Stimulated activated naive B cell treated with anti-CD40 and anti-IgM and Interleukin-4, amounts not matched to agents 10 μg/mL and 1 μg/mL and 100 μg/mL, for 72 hours (primary cell): ENCODE data around the gene C17orf67.
A peak's percentile ranks its signal among the peaks of the same experiment; 100 is the strongest.

Source experiments
- ATAC-seq, 2 donors: fragments of 150-1000 bp; cut with Tn5 transposase; replicated peaks; 2 replicates each; pipeline ENCODE4 v1.10.0; 2021; ENCODE audit warnings: moderate library complexity in 1 of 2
- DNase-seq: peaks from one replicate; pipeline ENCODE4 v3.0.0; 2021
- H3K27ac Mint-ChIP-seq: one replicate; pipeline ENCODE4 v1.8.0; 2022; ENCODE audit warnings: mild to moderate bottlenecking, mixed read lengths
- H3K27me3 Mint-ChIP-seq, 2 donors: one replicate each; pipeline ENCODE4 v1.8.0; 2022; ENCODE audit warnings: mixed read lengths in 2 of 2
- H3K36me3 Mint-ChIP-seq, 2 donors: one replicate each; pipeline ENCODE4 v1.8.0; 2022; ENCODE audit warnings: mixed read lengths in 2 of 2, mild to moderate bottlenecking in 1 of 2
- H3K4me1 Mint-ChIP-seq, 2 donors: one replicate each; pipeline ENCODE4 v1.8.0; 2022; ENCODE audit warnings: mixed read lengths in 2 of 2, mild to moderate bottlenecking in 1 of 2
- H3K4me3 Mint-ChIP-seq, 2 donors: one replicate each; pipeline ENCODE4 v1.8.0; 2022; ENCODE audit warnings: mild to moderate bottlenecking in 2 of 2, mixed read lengths in 2 of 2, moderate library complexity in 1 of 2
- H3K9me3 Mint-ChIP-seq, 2 donors: one replicate each; pipeline ENCODE4 v1.8.0; 2022; ENCODE audit warnings: mixed read lengths in 2 of 2, mild to moderate bottlenecking in 1 of 2

The C17orf67 gene

GRCh38 chr17:56850591-56850990 lies 16.9 kb upstream of the C17orf67 start:
- ATAC-seq (no peak), DNase-seq (no peak)
- H3K4me1 Mint-ChIP-seq = peaks cover 0 to 2% of the 10 kb centered on the region in 2 donors
- H3K4me3 Mint-ChIP-seq = no peak overlapping the region
- H3K9me3 Mint-ChIP-seq = no peaks in the 10 kb centered on the region
- H3K36me3 Mint-ChIP-seq = peaks cover 22 to 46% of the 10 kb centered on the region in 2 donors
- no peaks in the 10 kb centered on the region for H3K27me3 Mint-ChIP-seq
- H3K27ac Mint-ChIP-seq = no peak overlapping the region

GRCh38 chr17:56849131-56849530 lies 15.4 kb upstream of the C17orf67 start:
- DNase-seq (no peak), ATAC-seq (no peak)
- Mint-ChIP-seq H3K9me3 (no peaks in the 10 kb centered on the region), H3K27me3 (no peaks in the 10 kb centered on the region), H3K4me1 (peaks cover 0 to 2% of the 10 kb centered on the region in 2 donors), H3K27ac (no peak overlapping the region), H3K36me3 (peaks cover 18 to 40% of the 10 kb centered on the region in 2 donors), H3K4me3 (no peak overlapping the region)

GRCh38 chr17:56847106-56847505 lies 13.4 kb upstream of the C17orf67 start:
- Mint-ChIP-seq H3K9me3 (no peaks in the 10 kb centered on the region), H3K4me1 (peaks cover 0 to 2% of the 10 kb centered on the region in 2 donors), H3K27me3 (no peaks in the 10 kb centered on the region), H3K27ac (no peak overlapping the region), H3K4me3 (no peak overlapping the region), H3K36me3 (peaks cover 13 to 39% of the 10 kb centered on the region in 2 donors)
- ATAC-seq (no peak), DNase-seq (no peak)

DNA sequence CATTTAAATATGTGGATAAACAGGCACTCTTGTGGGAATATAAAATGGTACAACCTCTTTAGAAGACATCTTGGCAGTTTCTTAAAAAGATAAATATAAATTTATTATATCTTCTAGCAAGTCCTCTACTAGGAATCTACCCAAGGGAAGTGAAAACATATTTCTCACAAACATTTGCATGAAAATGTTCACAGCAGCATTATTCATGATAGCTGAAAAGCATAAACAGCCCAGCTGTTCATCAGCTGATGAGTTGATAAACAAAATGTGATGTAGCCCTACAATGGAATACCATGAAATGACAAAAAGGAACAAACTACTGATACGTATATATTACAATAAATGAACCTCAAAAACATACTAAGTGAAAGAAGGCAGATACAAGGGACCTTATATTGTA lies 12.2 kb upstream of the C17orf67 start:
- no peak overlapping the region for H3K4me3 Mint-ChIP-seq

DNA sequence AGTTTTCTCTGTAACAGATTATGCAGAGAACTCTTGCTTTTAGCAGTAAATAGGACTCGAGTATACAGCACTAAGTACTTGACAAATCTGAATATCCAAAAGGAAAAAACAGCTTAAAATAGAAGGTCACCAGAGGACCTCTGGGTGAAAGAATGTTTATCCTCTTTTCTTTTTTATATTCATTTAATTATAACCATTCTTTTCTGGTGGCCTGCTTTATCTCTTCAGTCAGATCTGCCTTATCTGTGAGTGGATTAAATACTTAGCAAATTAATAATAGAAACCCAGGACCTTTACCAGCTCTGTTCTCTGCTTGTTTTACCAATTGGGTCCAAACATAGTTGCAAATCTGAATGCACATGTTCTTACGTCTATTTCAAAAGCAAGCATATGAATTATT lies 8.9 kb upstream of the C17orf67 start:
- no peak for ATAC-seq
- no peaks in the 10 kb centered on the region for H3K4me1 Mint-ChIP-seq
- no peaks in the 10 kb centered on the region for H3K9me3 Mint-ChIP-seq
- no peak for DNase-seq
- no peaks in the 10 kb centered on the region for H3K27me3 Mint-ChIP-seq
- H3K4me3 Mint-ChIP-seq = no peak overlapping the region
- H3K36me3 Mint-ChIP-seq = peaks cover 6 to 14% of the 10 kb centered on the region in 2 donors
- no peak overlapping the region for H3K27ac Mint-ChIP-seq

More for the DNA sequence above, 12.2 kb upstream of the C17orf67 start:
- no peak for DNase-seq
- H3K36me3 Mint-ChIP-seq = peaks cover 8 to 31% of the 10 kb centered on the region in 2 donors
- ATAC-seq = no peak
- no peaks in the 10 kb centered on the region for H3K9me3 Mint-ChIP-seq
- H3K27ac Mint-ChIP-seq = no peak overlapping the region
- no peaks in the 10 kb centered on the region for H3K27me3 Mint-ChIP-seq
- peaks cover 0 to 2% of the 10 kb centered on the region in 2 donors for H3K4me1 Mint-ChIP-seq

GRCh38 chr17:56838687-56839086 lies 5.0 kb upstream of the C17orf67 start:
- ATAC-seq = no peak
- Mint-ChIP-seq H3K4me1 (peaks cover 10 to 20% of the 10 kb centered on the region in 2 donors), H3K36me3 (peaks cover 7 to 17% of the 10 kb centered on the region in 2 donors), H3K9me3 (no peaks in the 10 kb centered on the region), H3K4me3 (no peak overlapping the region), H3K27ac (no peak overlapping the region), H3K27me3 (no peaks in the 10 kb centered on the region)
- DNase-seq = no peak

- no peaks in the 10 kb centered on the region for H3K9me3 Mint-ChIP-seq
- no peaks in the 10 kb centered on the region for H3K27me3 Mint-ChIP-seq
- H3K4me3 Mint-ChIP-seq = peak overlapping the region; percentile 95 to 97
- DNase-seq (no peak), ATAC-seq (no peak)
- H3K4me1 Mint-ChIP-seq = peaks cover 27 to 48% of the 10 kb centered on the region in 2 donors
- peaks cover 17 to 32% of the 10 kb centered on the region in 2 donors for H3K36me3 Mint-ChIP-seq
- H3K27ac Mint-ChIP-seq = no peak overlapping the region
These were observed 1.5 kb upstream of the C17orf67 start for GRCh38 chr17:56835264-56835585.

DNA sequence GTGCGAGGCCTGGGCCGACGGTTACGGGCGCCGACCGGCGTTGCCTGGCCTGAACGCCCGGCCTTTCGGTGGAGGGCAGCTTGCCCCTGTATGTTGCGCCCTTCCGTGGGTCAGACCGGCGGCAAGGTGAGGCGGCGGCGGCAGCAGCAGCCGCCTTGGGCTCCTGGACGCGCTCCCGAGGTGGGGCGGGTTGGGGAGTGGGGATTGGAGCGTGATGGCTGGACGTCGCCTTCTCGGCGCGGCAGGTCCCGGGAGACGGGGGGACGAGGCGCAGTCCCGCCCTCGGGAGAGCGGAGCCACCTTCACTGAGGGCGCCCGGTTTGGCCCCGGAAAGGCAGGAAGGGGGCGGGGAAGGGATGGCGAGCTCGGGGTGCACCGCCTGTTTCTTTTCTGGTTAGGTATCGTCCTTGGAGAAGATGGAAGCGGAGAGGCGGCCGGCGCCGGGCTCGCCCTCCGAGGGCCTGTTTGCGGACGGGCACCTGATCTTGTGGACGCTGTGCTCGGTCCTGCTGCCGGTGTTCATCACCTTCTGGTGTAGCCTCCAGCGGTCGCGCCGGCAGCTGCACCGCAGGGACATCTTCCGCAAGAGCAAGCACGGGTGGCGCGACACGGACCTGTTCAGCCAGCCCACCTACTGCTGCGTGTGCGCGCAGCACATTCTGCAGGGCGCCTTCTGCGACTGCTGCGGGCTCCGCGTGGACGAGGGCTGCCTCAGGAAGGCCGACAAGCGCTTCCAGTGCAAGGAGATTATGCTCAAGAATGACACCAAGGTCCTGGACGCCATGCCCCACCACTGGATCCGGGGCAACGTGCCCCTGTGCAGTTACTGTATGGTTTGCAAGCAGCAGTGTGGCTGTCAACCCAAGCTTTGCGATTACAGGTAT lies 902 bp upstream of the C17orf67 start:
- H3K27me3 Mint-ChIP-seq = no peaks in the 10 kb centered on the region
- peak overlapping the region; percentile 90 for H3K27ac Mint-ChIP-seq
- DNase-seq (peak; percentile 54), ATAC-seq (peak; percentile 34 to 35)
- peaks cover 27 to 48% of the 10 kb centered on the region in 2 donors for H3K4me1 Mint-ChIP-seq
- H3K36me3 Mint-ChIP-seq = peaks cover 17 to 33% of the 10 kb centered on the region in 2 donors
- H3K4me3 Mint-ChIP-seq = peak overlapping the region; percentile 95 to 97
- H3K9me3 Mint-ChIP-seq = no peaks in the 10 kb centered on the region

- DNase-seq (peak; percentile 48), ATAC-seq (peak; percentile 67 to 72)
- H3K4me1 Mint-ChIP-seq = peaks cover 29 to 54% of the 10 kb centered on the region in 2 donors
- peak overlapping the region; percentile 89 for H3K27ac Mint-ChIP-seq
- peak overlapping the region; percentile 95 to 97 for H3K4me3 Mint-ChIP-seq
- no peaks in the 10 kb centered on the region for H3K27me3 Mint-ChIP-seq
- no peaks in the 10 kb centered on the region for H3K9me3 Mint-ChIP-seq
- H3K36me3 Mint-ChIP-seq = peaks cover 21 to 39% of the 10 kb centered on the region in 2 donors
These were observed 487 bp downstream of the C17orf67 start for GRCh38 chr17:56833057-56833808.

DNA sequence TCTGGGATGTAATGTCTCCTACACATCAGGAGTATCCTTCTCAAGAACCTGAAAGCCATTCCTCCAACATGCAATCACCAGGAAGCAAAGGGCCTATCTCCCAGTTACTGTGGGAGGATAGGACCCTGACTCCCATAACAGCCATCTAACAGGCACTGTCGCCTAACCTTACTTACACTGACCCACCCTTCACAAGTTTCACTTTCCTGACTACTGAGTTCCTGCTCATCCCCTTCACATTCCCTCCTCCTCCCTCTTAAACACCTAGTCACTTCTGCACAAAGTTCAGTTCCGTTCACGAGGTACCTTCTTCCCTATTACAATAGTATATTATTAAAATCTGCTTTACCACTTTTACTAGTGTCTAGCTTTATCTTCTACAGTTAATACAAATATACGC lies 1.3 kb downstream of the C17orf67 start:
- Mint-ChIP-seq H3K36me3 (peaks cover 21 to 37% of the 10 kb centered on the region in 2 donors), H3K4me3 (peak overlapping the region; percentile 46 to 67), H3K27me3 (no peaks in the 10 kb centered on the region), H3K9me3 (no peaks in the 10 kb centered on the region), H3K4me1 (peaks cover 29 to 53% of the 10 kb centered on the region in 2 donors), H3K27ac (no peak overlapping the region)
- ATAC-seq (no peak), DNase-seq (no peak)

GRCh38 chr17:56831369-56832095 lies 2.2 kb downstream of the C17orf67 start:
- no peak overlapping the region for H3K27ac Mint-ChIP-seq
- DNase-seq = no peak

GRCh38 chr17:56830726-56831368 lies 2.9 kb downstream of the C17orf67 start:
- Mint-ChIP-seq H3K36me3 (peaks cover 16 to 31% of the 10 kb centered on the region in 2 donors), H3K4me1 (peaks cover 22 to 43% of the 10 kb centered on the region in 2 donors), H3K27me3 (no peaks in the 10 kb centered on the region), H3K27ac (peak overlapping the region; percentile 56), H3K4me3 (peak overlapping the region; percentile 22 to 34), H3K9me3 (no peaks in the 10 kb centered on the region)
- DNase-seq (no peak), ATAC-seq (no peak)

More at GRCh38 chr17:56831369-56832095, 2.2 kb downstream of the C17orf67 start:
- Mint-ChIP-seq H3K4me1 (peaks cover 24 to 44% of the 10 kb centered on the region in 2 donors), H3K4me3 (peak overlapping the region in 1 of 2 donors; percentile 22), H3K36me3 (peaks cover 16 to 31% of the 10 kb centered on the region in 2 donors), H3K9me3 (no peaks in the 10 kb centered on the region), H3K27me3 (no peaks in the 10 kb centered on the region)
- ATAC-seq = no peak

- no peak for DNase-seq
- no peak overlapping the region for H3K27ac Mint-ChIP-seq
- H3K36me3 Mint-ChIP-seq = peaks cover 20 to 38% of the 10 kb centered on the region in 2 donors
- no peaks in the 10 kb centered on the region for H3K27me3 Mint-ChIP-seq
- no peaks in the 10 kb centered on the region for H3K9me3 Mint-ChIP-seq
- H3K4me1 Mint-ChIP-seq = peaks cover 11 to 20% of the 10 kb centered on the region in 2 donors
- ATAC-seq = no peak
- H3K4me3 Mint-ChIP-seq = no peak overlapping the region
These were observed 6.9 kb downstream of the C17orf67 start for GRCh38 chr17:56826611-56827414.
